ENCODE data around the gene SOX10. TPM values are rescaled to one million over a fixed set of nuclear protein-coding genes. Genes with fewer than 3 reads are reported as not detected.
"Not testable (repeated sequence)": the region's sequence is repeated elsewhere in the genome, so short reads cannot be mapped to it uniquely, and the experiment has no call there.

The SOX10 gene
- total and polyA plus RNA-seq, 2 of the 4 experiments (the other 2 are of a cell fraction), result not detected

- H2BK5ac ChIP-seq (ENCODE audit: low read depth, low read length, poor library complexity, severe bottlenecking); H3K9ac ChIP-seq (ENCODE audit: low read depth, low read length); H3K27ac ChIP-seq (ENCODE audit: insufficient read depth, low read length); H4K5ac ChIP-seq (ENCODE audit: low read depth, low read length); H2AK5ac ChIP-seq (ENCODE audit: low read depth, low read length); in situ Hi-C loops (cut with MboI; ENCODE audit: low sequenced_read_pairs); H4K8ac ChIP-seq (ENCODE audit: low read depth in 2 of 2, low read length in 2 of 2); H2BK20ac ChIP-seq (ENCODE audit: low read depth, low read length); H2BK120ac ChIP-seq (ENCODE audit: low read depth, low read length); H3K4ac ChIP-seq (ENCODE audit: low read depth, low read length); H3K56ac ChIP-seq (ENCODE audit: extremely low read depth, insufficient read depth, low read length); H3K79me1 ChIP-seq (ENCODE audit: low read depth in 1 of 2, low read length in 2 of 2); intact Hi-C loops (cut with micrococcal nuclease); H3K4me3 ChIP-seq (ENCODE audit: insufficient read depth, low read depth, low read length); H3K9me1 ChIP-seq (ENCODE audit: insufficient read depth, low read length); H2AK9ac ChIP-seq (replicated peaks; ENCODE audit: low read depth, low read length, poor library complexity); H3K4me1 ChIP-seq (ENCODE audit: control insufficient read depth, insufficient read depth, low read length); DNase-seq; H3K23ac ChIP-seq (ENCODE audit: low read depth, low read length); dilution Hi-C loops (cut with HindIII; ENCODE audit: low sequenced_read_pairs, unreplicated experiment); POLR2A ChIA-PET (ENCODE audit: unreplicated experiment); H4K20me1 ChIP-seq (ENCODE audit: insufficient read depth, low read length); H4K91ac ChIP-seq (ENCODE audit: insufficient read depth, low read depth, low read length); H3K9me3 ChIP-seq (ENCODE audit: control insufficient read depth, insufficient read depth, low read length); H3K36me3 ChIP-seq (ENCODE audit: control insufficient read depth, insufficient read depth, low read length); H3K14ac ChIP-seq (replicated peaks; ENCODE audit: low read depth, low read length); ATAC-seq (ENCODE audit: low read depth); H2BK15ac ChIP-seq (ENCODE audit: low read depth, low read length); H3K4me2 ChIP-seq (ENCODE audit: low read depth, low read length); H3K18ac ChIP-seq (ENCODE audit: low read depth, low read length); H3K27me3 ChIP-seq (ENCODE audit: control insufficient read depth, insufficient read depth, low read length); H2AFZ ChIP-seq (replicated peaks; ENCODE audit: low read length, poor library complexity); BruUV-seq (replicated peaks): not testable (repeated sequence)
- WGBS, 2 experiments (ENCODE audit: extremely low coverage in 2 of 2, insufficient read length in 1 of 2), result 91% methylated on average over 6 of the region's 8 CpGs; no CpG with 5 or more reads in 1 of the 2 experiments
- CTCF ChIA-PET, result interaction anchor here (0.8 kb wide), 1 partner anchor 84 kb away, joined by 3 read pairs; no protein-coding TSS in a partner anchor
Measured at GRCh38 chr22:37976022-37976421, 8.3 kb downstream of the SOX10 start.
